Measurements from ENCODE around the gene DYSF. TPM values are rescaled to one million over a fixed set of nuclear protein-coding genes. Genes with fewer than 3 reads are reported as not detected.

Gene DYSF
- total RNA-seq, 1 experiment from 2014 or later, result not detected

GRCh38 chr2:71724793-71725192 lies 271.4 kb downstream of the DYSF start:
- no peak for DNase-seq (ENCODE audit: low read depth)
- in situ Hi-C loops (cut with HindIII; ENCODE audit: low pct_unique_long_range_greater_than_20kb, low sequenced_read_pairs), result no loop called here

GRCh38 chr2:71725836-71726235 lies 272.5 kb downstream of the DYSF start:
- in situ Hi-C loops (cut with HindIII; ENCODE audit: low pct_unique_long_range_greater_than_20kb, low sequenced_read_pairs), result no loop called here
- DNase-seq (ENCODE audit: low read depth), result no peak

- in situ Hi-C loops (cut with HindIII; ENCODE audit: low pct_unique_long_range_greater_than_20kb, low sequenced_read_pairs), result no loop called here
These were observed 274.2 kb downstream of the DYSF start for GRCh38 chr2:71727562-71727961.

GRCh38 chr2:71728036-71728435 lies 274.7 kb downstream of the DYSF start:
- in situ Hi-C loops (cut with HindIII; ENCODE audit: low pct_unique_long_range_greater_than_20kb, low sequenced_read_pairs), result no loop called here
- DNase-seq (ENCODE audit: low read depth), result no peak

More at GRCh38 chr2:71727562-71727961, 274.2 kb downstream of the DYSF start:
- DNase-seq (ENCODE audit: low read depth), result no peak

GRCh38 chr2:71730785-71731383 lies 277.5 kb downstream of the DYSF start:
- in situ Hi-C loops (cut with HindIII; ENCODE audit: low pct_unique_long_range_greater_than_20kb, low sequenced_read_pairs), result no loop called here
- DNase-seq (ENCODE audit: low read depth), result no peak

- DNase-seq (ENCODE audit: low read depth), result no peak
These were observed 281.3 kb downstream of the DYSF start for GRCh38 chr2:71734620-71735019.

GRCh38 chr2:71735676-71736075 lies 282.3 kb downstream of the DYSF start:
- in situ Hi-C loops (cut with HindIII; ENCODE audit: low pct_unique_long_range_greater_than_20kb, low sequenced_read_pairs), result no loop called here
- DNase-seq (ENCODE audit: low read depth), result no peak

More at GRCh38 chr2:71734620-71735019, 281.3 kb downstream of the DYSF start:
- in situ Hi-C loops (cut with HindIII; ENCODE audit: low pct_unique_long_range_greater_than_20kb, low sequenced_read_pairs), result no loop called here

Other genes with a start within 250 kb of the DYSF start
- gene PAIP2B, start 226.5 kb upstream of the DYSF start, total RNA-seq (2014; rRNA removed; shearing (Covaris generic); ENCODE audit: low replicate concordance), result 0.54 TPM in 1 of 2 replicates, not detected in the other
- gene ZNF638, start 121.8 kb upstream of the DYSF start, total RNA-seq (2014; rRNA removed; shearing (Covaris generic); ENCODE audit: low replicate concordance), result 38.5 and 67.0 TPM in 2 replicates